GM20000 (cell line): ENCODE data around the gene EN1.
A peak's percentile ranks its signal among the peaks of the same experiment; 100 is the strongest.

ENCODE experiments used
- DNase-seq: peaks from one replicate; pipeline ENCODE4 v3.0.0; 2012; ENCODE audit warnings: low spot score
- TF ChIP-seq, protein P1 (sequence below): IDR thresholded peaks from 2 replicates; pipeline ENCODE4 v1.5.1; 2012; ENCODE audit warnings: mild to moderate bottlenecking, control low read depth; ENCODE audit errors: extremely low read depth, missing control alignments

The EN1 gene

GRCh38 chr2:118834440-118834810 lies 13.0 kb downstream of the EN1 start:
- peak; percentile 13 for DNase-seq
- TF ChIP-seq, protein P1, sequence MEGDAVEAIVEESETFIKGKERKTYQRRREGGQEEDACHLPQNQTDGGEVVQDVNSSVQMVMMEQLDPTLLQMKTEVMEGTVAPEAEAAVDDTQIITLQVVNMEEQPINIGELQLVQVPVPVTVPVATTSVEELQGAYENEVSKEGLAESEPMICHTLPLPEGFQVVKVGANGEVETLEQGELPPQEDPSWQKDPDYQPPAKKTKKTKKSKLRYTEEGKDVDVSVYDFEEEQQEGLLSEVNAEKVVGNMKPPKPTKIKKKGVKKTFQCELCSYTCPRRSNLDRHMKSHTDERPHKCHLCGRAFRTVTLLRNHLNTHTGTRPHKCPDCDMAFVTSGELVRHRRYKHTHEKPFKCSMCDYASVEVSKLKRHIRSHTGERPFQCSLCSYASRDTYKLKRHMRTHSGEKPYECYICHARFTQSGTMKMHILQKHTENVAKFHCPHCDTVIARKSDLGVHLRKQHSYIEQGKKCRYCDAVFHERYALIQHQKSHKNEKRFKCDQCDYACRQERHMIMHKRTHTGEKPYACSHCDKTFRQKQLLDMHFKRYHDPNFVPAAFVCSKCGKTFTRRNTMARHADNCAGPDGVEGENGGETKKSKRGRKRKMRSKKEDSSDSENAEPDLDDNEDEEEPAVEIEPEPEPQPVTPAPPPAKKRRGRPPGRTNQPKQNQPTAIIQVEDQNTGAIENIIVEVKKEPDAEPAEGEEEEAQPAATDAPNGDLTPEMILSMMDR, result no peak

- TF ChIP-seq, protein P1, result no peak
- peak; percentile 10 for DNase-seq
Observed at GRCh38 chr2:118833716-118834439, 13.6 kb downstream of the EN1 start.

- TF ChIP-seq, protein P1, result no peak
- DNase-seq, result no peak
Observed at GRCh38 chr2:118832791-118833715, 14.4 kb downstream of the EN1 start.

GRCh38 chr2:118832071-118832790 lies 15.2 kb downstream of the EN1 start:
- TF ChIP-seq, protein P1, result no peak
- no peak for DNase-seq

- TF ChIP-seq, protein P1, result no peak
- no peak for DNase-seq
Observed at GRCh38 chr2:118830881-118831280, 16.6 kb downstream of the EN1 start.

GRCh38 chr2:118830118-118830517 lies 17.3 kb downstream of the EN1 start:
- TF ChIP-seq, protein P1, result no peak
- no peak for DNase-seq

DNA sequence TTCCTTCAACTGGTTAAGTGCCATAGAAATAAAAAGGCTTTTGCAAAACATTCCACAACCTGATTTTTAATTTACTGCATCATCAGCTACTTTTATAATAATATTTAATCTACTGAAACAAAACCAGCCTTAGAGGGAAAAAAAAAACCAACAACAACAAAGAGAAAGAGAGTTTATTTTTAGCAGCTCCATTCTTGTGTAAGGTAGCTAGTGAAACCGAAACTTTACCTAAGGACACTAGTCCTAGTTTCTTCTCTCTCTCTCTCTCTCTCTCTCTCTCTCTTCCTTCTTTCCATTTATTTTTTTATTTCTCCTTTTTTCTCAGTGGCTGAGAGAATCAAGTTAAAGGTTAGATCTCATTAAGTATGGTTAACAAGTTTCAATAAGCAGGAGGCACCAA lies 21.4 kb downstream of the EN1 start:
- TF ChIP-seq, protein P1, result no peak

More for the DNA sequence above, 21.4 kb downstream of the EN1 start:
- DNase-seq, result no peak
